HG03439 (cell line): ENCODE results near the gene GADL1.

Experiments used
- ATAC-seq: cut with Tn5 transposase; IDR thresholded peaks from one replicate; pipeline ENCODE4 v1.9.1; 2021; ENCODE audit warnings: mild to moderate bottlenecking, moderate library complexity; ENCODE audit not compliant: unreplicated experiment

GADL1 gene

GRCh38 chr3:30760737-30761136 is 133.7 kb downstream of the GADL1 start:
- ATAC-seq: no peak

DNA sequence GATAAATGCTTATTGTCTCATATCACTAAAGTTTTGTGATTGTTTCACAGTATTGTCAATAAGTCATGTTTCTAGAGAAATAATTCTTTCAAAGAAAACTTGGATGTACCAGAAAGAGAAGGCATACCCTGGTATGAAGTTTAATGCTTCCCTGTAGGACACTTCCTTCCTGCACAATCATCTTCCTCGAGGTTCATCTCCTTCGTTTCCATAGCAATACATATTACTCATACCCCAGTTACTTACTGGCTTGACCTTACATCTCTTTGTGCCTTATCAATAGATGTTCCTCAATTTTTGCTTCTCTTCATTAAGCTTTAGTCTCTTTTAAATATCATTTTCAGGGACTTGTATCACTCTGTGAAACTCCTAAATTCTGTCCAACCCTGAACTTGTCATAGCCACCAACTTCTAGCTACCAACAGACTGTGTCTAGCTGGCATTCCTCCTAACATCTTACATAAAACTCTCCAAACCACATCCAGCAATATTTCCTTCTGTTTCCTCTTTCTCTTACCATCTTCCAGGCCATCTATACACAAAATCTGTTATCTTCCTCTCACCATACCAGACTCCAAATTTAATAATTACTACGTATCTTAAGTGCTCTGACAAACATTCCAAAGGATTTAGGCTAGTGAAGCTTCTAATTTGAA is 134.3 kb downstream of the GADL1 start:
- no peak for ATAC-seq

DNA sequence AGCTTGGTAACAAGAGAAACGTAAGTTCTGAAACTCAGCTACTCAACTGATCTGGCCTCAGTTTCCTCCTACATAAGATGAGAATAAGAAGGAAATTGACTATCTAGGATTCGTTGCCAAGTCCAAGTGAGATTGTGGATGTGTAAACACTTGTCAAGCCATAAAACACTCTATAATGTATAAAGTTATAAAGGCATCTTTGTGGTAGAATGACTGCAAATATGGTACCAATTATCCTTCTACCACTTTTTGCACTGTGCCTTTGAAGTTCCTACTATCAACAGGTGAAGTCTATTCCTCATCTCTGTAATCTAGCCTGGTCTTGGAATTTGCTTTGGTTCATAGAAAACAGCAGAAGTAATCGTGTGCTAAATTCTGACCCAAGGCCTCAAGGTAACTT is 138.2 kb downstream of the GADL1 start:
- no peak for ATAC-seq

- no peak for ATAC-seq
These were observed 140.0 kb downstream of the GADL1 start for GRCh38 chr3:30754426-30754825.

DNA sequence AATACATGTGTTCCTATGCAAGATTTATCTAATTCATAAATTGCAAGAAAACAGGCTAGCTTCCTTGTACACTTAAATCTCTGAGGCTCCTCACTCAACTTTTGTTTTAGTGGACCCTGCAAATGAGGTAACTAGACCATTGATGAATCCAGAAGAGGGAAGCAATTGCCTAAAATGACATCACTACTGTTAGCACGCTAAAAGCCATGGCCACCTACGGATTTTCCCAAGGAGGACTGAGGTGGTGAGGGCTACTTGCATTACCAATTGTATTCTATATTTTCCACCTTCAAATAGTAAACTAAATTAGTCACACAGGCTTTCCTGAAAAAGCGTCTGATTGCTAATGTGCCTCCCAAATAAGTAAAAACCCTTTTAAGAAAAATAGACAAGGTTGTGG is 140.7 kb downstream of the GADL1 start:
- ATAC-seq: no peak

GRCh38 chr3:30752970-30753369 is 141.5 kb downstream of the GADL1 start:
- no peak for ATAC-seq

DNA sequence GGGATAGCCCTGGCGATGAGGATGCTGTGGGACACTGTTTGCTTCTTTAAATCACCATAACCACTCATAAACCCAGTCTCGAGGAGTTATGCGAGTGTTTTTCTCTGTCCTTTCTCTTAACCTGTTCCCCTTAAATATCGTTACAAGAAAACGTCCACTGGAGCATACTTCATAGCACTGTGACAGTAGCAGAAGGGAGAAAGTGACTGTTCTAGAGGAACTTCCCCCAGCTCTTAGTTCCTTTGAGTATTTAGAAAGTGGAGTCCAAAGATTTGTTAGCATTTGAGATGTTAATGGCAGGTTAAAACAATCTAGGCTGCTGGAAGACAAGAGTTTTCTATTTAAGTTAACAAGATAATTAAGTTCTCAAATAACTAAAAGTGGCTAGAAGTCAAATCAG is 142.0 kb downstream of the GADL1 start:
- no peak for ATAC-seq

DNA sequence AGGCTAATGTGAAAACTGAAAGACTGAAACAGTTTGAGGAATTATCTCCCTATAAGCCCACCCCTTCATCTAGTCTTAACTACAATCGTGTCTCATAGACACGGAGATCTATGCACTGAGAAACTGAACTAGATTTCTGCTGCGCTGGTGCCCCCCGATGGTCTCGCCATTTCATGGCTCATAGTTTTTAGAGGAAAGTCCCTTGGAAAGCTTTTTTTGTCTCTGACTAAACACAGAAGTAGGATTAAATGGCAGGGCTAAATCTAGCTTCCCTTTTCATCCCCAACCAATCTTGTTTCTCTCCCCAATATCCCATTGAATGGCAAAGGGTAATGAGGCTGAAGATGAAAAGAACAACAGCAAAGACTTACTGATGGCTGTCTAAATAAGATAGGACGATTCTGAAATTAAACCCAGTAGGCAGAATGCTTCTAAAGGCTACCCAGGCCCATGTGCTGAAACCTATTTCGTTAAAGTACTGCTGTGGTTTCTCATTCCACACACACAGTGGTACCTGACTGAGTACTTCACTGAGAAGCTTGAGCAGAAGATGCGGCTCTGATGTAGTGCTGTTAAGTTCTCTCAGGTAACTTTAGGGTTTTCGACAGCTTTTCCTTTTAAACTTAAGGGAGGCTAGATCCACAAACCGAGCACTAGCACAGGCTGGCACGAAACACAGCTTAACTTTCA is 142.7 kb downstream of the GADL1 start:
- no peak for ATAC-seq

GRCh38 chr3:30750967-30751366 is 143.5 kb downstream of the GADL1 start:
- ATAC-seq: no peak

DNA sequence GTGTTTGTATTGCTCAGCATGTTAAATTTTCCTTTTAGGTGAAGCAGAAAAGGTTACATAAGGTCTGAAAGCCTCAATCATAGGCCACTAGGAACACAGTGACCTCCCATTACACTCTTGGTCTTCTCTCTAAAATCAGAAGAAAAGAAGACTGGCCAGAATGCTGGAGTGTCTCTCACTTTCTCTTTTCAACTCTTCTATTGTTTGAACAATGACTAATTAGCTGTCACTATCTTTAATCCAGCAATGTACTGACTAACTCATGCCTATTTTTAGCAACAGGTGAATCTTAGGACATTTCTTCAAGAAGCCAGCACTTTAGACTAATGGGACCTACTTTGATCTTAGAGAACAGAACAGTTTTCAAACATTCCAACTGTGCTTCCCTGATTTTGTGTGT is 145.2 kb downstream of the GADL1 start:
- ATAC-seq: no peak

DNA sequence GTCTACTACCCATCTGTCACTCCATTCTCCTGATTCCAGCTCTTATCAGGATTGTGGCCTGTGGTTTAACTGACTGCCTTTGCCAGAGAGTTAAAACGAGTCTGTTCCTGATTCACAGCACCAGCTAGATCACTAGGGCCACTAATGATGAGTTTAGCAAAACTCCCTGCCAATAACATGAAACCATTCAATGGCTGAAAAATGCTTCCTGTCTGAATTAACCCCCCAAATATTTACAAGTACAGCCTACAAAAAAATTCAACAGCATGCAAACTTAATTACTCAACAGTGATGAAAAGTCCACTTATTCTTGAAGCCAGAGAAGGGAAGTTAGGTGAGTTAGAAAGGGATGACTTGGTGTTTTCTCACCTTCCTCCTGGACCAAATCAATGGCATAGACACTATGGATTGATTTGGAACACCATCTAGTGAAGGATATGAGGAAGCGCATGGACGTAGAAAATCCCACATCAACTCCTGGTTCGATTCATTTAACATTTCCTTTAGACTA is 146.6 kb downstream of the GADL1 start:
- no peak for ATAC-seq

DNA sequence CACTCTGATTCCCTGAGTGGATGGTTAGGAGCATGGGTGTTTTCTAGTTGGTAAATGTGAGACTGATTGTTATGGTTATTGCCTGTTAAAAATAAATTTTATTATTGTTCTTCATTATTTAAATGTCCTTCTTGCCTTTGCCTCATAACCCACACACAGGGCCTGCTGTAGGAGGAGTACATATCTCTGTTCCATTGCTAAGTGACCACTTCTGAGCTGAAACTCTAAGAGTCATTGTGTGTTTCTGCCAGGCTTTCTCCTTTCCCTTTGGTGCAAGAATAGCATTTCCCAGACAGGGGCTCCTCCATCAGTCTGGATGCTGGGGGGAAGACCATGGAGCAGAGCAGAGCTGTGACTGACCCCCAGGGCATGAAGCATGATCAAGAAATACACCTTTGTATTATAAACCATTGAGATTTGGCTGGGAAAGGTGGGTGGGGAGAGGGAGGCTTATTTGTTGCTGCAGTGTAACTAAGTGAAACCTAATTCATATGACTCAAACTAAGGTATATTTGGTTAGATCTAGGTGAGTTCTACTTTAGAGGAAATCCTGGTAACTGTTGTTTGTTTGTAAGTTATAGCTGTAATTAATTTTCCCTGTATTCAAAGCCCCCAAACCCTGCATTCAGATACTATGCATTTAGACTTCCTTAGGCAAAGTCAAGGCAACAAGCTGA is 150.7 kb downstream of the GADL1 start:
- ATAC-seq: no peak

GRCh38 chr3:30742796-30743619 is 151.5 kb downstream of the GADL1 start:
- no peak for ATAC-seq

DNA sequence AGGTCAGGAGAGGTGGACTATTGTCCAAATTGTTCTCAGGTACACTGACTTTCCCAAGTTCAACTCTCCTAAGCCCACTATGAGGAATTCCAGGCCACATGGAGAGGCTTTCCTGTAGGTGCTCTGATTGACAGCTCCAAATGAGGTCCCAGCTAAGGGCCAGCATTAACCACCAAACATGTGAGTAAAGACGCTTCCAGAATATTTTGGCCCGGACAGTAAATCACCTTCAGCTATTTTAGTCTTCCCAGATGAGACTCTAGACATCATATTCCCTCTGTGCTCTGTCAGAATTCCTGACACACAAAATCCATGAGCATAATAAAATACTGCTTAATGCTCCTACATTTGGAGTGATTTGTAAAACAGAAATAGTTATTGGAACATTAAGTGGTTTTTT is 152.6 kb downstream of the GADL1 start:
- ATAC-seq: no peak

DNA sequence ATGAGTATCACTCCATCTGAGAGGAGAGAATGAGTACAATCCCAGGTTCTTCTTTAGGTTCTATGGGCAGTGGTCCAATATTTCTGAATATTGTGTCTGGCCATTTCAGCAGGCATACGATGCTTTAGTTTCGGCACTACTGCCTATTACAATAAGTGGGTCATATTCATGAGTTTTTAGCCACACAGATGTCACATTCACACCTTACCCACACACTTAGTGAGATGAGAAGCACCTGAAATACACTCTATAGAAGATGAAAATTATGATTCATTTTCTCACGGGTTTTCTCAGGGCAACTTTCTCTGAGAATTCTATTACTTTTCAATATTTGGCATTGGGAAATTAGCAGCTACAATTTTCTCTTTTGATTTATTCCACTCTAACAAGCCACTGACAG is 155.9 kb downstream of the GADL1 start:
- no peak for ATAC-seq

DNA sequence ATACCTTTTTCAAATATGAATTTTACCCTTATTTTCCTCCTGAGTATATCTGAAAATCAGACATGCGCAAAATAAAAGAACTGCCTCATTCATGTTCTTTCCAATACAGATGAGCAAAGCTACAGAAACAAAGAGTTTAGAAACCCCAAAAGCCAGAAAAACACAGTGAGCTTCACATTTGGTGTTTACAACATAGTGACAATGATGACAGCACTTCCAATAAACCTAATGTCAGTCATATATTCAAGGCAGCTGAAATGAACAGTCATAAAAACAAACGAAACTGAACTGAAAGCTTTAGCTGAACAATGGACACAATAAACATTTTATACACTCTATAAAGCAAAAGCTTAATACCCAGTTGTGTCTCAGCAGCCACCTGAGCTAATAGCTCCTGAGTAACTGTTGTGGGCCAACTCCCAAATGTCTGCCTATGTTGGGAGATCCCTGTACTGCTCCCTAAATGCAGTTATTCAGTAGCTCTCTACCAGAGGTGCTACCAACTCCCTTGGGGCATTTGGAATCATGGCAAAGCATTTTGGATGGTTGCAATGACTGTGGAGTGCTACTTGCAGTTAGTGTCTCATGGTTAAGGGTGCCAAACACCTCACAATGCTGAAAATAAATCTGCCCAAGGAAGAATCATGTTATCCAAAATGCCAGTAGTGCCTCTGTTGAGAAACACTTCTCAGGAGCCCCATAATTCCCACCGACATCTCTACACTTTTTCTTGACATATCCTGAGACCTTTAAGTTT is 156.5 kb downstream of the GADL1 start:
- no peak for ATAC-seq

- ATAC-seq: no peak
These were observed 160.8 kb downstream of the GADL1 start for GRCh38 chr3:30733696-30734095.

- ATAC-seq: no peak
These were observed 161.3 kb downstream of the GADL1 start for GRCh38 chr3:30733209-30733608.

DNA sequence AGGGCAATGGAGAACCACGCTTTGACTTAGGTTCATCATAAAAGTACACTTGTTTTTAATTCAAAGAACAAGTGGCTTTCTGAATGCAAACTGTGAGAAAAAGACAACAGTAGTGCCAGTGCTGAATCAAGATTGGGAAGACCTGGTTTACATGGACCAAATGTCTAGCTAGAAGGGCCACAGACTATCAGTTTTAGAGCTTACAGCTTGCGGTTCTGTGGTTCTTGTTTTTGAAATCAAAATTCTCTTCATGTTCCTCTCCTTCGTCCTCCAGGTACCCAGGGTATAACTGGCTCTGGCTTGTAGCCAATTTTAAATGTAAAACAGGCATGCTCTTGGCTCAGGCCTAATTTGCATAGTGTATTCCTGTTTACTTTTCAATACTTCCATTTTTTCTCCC is 163.5 kb downstream of the GADL1 start:
- ATAC-seq: no peak

GRCh38 chr3:30729936-30730335 is 164.5 kb downstream of the GADL1 start:
- ATAC-seq: no peak
